Fibroblast of mammary gland (primary cell): ENCODE measurements around the gene CHRNB4.

Source experiments
- DNase-seq: peaks from one replicate; pipeline ENCODE4 v3.0.0-alpha.2; 2010; ENCODE audit warnings: low read depth
- H3K4me3 ChIP-seq: 2 replicates; pipeline ENCODE4 v1.5.1; 2011; ENCODE audit warnings: low read depth, mild to moderate bottlenecking, low read length, moderate library complexity; ENCODE audit not compliant: control insufficient read depth
- CTCF ChIP-seq: conservative IDR thresholded peaks from 2 replicates; pipeline ENCODE4 v1.5.1; 2011; ENCODE audit warnings: low read depth, low read length, inconsistent platforms; ENCODE audit not compliant: control insufficient read depth, insufficient read depth

CHRNB4 gene

GRCh38 chr15:78641749-78642275, 802 bp upstream of the CHRNB4 start:
- TF ChIP-seq CTCF, result no peak
- H3K4me3 ChIP-seq, result no peak overlapping the region
- no peak for DNase-seq

GRCh38 chr15:78640527-78641101, 396 bp downstream of the CHRNB4 start:
- H3K4me3 ChIP-seq, result peak overlapping the region; percentile 10
- DNase-seq, result no peak
- no peak for TF ChIP-seq CTCF

GRCh38 chr15:78638658-78639314, 2.2 kb downstream of the CHRNB4 start:
- DNase-seq, result peak; percentile 38
- peak; percentile 53 for TF ChIP-seq CTCF

GRCh38 chr15:78637776-78638435, 3.1 kb downstream of the CHRNB4 start:
- no peak for DNase-seq
- no peak for TF ChIP-seq CTCF
- no peak overlapping the region for H3K4me3 ChIP-seq

More at GRCh38 chr15:78638658-78639314, 2.2 kb downstream of the CHRNB4 start:
- no peak overlapping the region for H3K4me3 ChIP-seq

GRCh38 chr15:78636378-78636859, 4.6 kb downstream of the CHRNB4 start:
- no peak for DNase-seq
- no peak overlapping the region for H3K4me3 ChIP-seq
- no peak for TF ChIP-seq CTCF

- no peak for TF ChIP-seq CTCF
These were observed 5.7 kb downstream of the CHRNB4 start for GRCh38 chr15:78635346-78635745.

More at GRCh38 chr15:78635346-78635745, 5.7 kb downstream of the CHRNB4 start:
- no peak overlapping the region for H3K4me3 ChIP-seq
- DNase-seq, result no peak
